PC-3 (cell line): ENCODE results near the gene TARS1. TPM values are rescaled to one million over a fixed set of nuclear protein-coding genes. Genes with fewer than 3 reads are reported as not detected.

Experiments
- ATAC-seq: fragments of 200-7000 bp; cut with Tn5 transposase; 2 replicates; pipeline ENCODE4 v1.9.1; 2020; ENCODE audit warnings: mild to moderate bottlenecking, moderate library complexity
- BruUV-seq: library from RNA; stranded (reverse); fragments of 400-500 nt; replicated peaks from 2 replicates; lab custom pipeline; 2021; lab: Mats Ljungman, UMichigan
- CTCF ChIA-PET: fragments of 300-600 bp; sonication (Branson Sonifier 250); formaldehyde crosslinking; loops from one replicate; lab custom pipeline; 2022; ENCODE audit warnings: antibody characterized with exemption; lab: Charles Lee
- POLR2A ChIA-PET: fragments of 300-600 bp; sonication (Branson Sonifier 250); formaldehyde crosslinking; loops from one replicate; lab custom pipeline; 2022; ENCODE audit warnings: antibody characterized with exemption; ENCODE audit not compliant: unreplicated experiment; lab: Charles Lee
- DNase-seq: peaks from one replicate; pipeline ENCODE4 v3.0.0-alpha.2; 2015
- H2AFZ ChIP-seq: fragments of 300-600 bp; sonication (generic); 2 replicates; pipeline ENCODE4 v1.6.0; 2016; ENCODE audit warnings: antibody characterized with exemption, low read length
- H3F3A ChIP-seq: fragments of 300-600 bp; sonication (generic); one replicate; pipeline ENCODE4 v1.6.0; 2017; ENCODE audit warnings: antibody characterized with exemption, low read length, control low read depth, mild to moderate bottlenecking; ENCODE audit not compliant: unreplicated experiment
- H3K27ac ChIP-seq: fragments of 300-600 bp; sonication (generic); 2 replicates; pipeline ENCODE4 v1.5.1; 2016; ENCODE audit warnings: mild to moderate bottlenecking, low read length
- H3K27me3 ChIP-seq: fragments of 300-600 bp; sonication (generic); 2 replicates; pipeline ENCODE4 v1.6.1; 2016; ENCODE audit warnings: low read length, mixed read lengths
- H3K36me3 ChIP-seq: fragments of 300-600 bp; sonication (generic); 2 replicates; pipeline ENCODE4 v1.6.1; 2016; ENCODE audit warnings: low read depth, mixed run types, low read length, mixed read lengths
- H3K4me1 ChIP-seq: fragments of 300-600 bp; sonication (generic); 2 replicates; pipeline ENCODE4 v1.5.1; 2016; ENCODE audit warnings: low read length; ENCODE audit not compliant: insufficient read depth
- H3K4me2 ChIP-seq: fragments of 300-600 bp; sonication (generic); 2 replicates; pipeline ENCODE4 v1.6.0; 2016; ENCODE audit warnings: low read length
- H3K4me3 ChIP-seq: fragments of 300-600 bp; sonication (generic); 2 replicates; pipeline ENCODE4 v1.5.1; 2016; ENCODE audit warnings: mild to moderate bottlenecking, low read length, mixed read lengths
- H3K79me2 ChIP-seq: fragments of 300-600 bp; sonication (generic); 2 replicates; pipeline ENCODE4 v1.6.1; 2017; ENCODE audit warnings: low read length, mixed read lengths
- H3K9ac ChIP-seq: fragments of 300-600 bp; sonication (generic); 2 replicates; pipeline ENCODE4 v1.6.0; 2016; ENCODE audit warnings: mild to moderate bottlenecking, low read length
- H3K9me2 ChIP-seq: fragments of 300-600 bp; sonication (generic); replicated peaks from 2 replicates; pipeline ENCODE4 v1.6.1; 2016; ENCODE audit warnings: mixed run types, low read length, mixed read lengths
- H3K9me3 ChIP-seq: fragments of 300-600 bp; sonication (generic); 2 replicates; pipeline ENCODE4 v1.6.1; 2016; ENCODE audit warnings: low read length, mixed read lengths
- H4K20me1 ChIP-seq: fragments of 300-600 bp; sonication (generic); 2 replicates; pipeline ENCODE4 v1.6.1; 2016; ENCODE audit warnings: low read length, mixed read lengths
- EZH2 ChIP-seq: fragments of 300-600 bp; sonication (generic); IDR thresholded peaks from one replicate; pipeline ENCODE4 v1.6.1; 2017; ENCODE audit warnings: antibody characterized with exemption, mild to moderate bottlenecking, low read length; ENCODE audit not compliant: unreplicated experiment
- EZH2phosphoT487 ChIP-seq: fragments of 300-600 bp; sonication (generic); IDR thresholded peaks from 2 replicates; pipeline ENCODE4 v1.6.1; 2018; ENCODE audit warnings: mild to moderate bottlenecking, antibody characterized with exemption, low read length, borderline replicate concordance
- intact Hi-C: fragments of 100-400 bp; cut with micrococcal nuclease; formaldehyde crosslinking; loops from 2 replicates; pipeline ENCODE4 v1.9.0; 2023
- total RNA-seq: library from RNA; depleted of rRNA; stranded (reverse); fragments of >200 nt; gene quantifications from 2 replicates; pipeline ENCODE4 v1.2.3, GENCODE V29; 2014
- TF ChIP-seq, protein P1 (sequence below): fragments of 300-600 bp; sonication (generic); conservative IDR thresholded peaks from 2 replicates; pipeline ENCODE4 v1.5.1; 2017; ENCODE audit warnings: antibody characterized with exemption, low read depth, mild to moderate bottlenecking, low read length

Gene TARS1
- total RNA-seq, 1 experiment from 2014 or later: 221 TPM

DNA sequence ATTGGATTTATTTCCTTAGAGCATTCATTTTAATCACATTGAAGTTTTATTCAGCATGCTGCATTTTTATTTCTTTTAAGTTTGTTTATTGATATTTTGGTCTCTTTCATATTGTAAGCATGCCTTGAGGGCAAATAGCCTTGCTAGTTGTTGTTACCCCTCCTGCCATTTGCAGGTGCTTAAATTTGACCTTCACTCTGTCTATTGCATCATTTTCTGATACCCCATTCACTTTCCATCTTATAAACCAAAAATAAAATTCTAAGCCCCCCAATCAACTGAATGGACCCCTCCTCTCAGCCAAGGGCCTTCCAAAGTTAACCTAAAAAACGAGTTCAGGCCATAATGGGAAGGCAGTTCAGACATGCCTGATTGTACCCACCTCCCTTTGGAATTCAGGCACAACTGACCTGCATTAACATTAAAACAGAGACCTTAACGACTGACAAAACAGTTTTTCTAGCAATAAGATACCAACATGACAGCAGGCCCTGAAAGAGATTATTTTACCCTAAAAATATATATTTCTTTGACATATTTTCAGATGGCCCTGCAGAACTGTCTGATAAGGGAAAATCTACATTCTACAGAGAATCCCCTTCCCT, 32.1 kb downstream of the TARS1 start:
- Histone ChIP-seq H2AFZ (no peak overlapping the region), H3K36me3 (peaks cover 48% of the 10 kb centered on the region), H3K4me1 (no peaks in the 10 kb centered on the region), H3K27me3 (no peaks in the 10 kb centered on the region), H3K9ac (no peak overlapping the region), H3K79me2 (no peaks in the 10 kb centered on the region), H3K9me2 (no peaks in the 10 kb centered on the region), H3K27ac (no peak overlapping the region), H3K4me3 (no peak overlapping the region), H3F3A (no peaks in the 10 kb centered on the region), H4K20me1 (no peaks in the 10 kb centered on the region), H3K4me2 (no peak overlapping the region), H3K9me3 (no peaks in the 10 kb centered on the region)
- intact Hi-C loops: no loop called here
- CTCF ChIA-PET: no interaction called here
- no peak for DNase-seq
- ATAC-seq: no peak
- TF ChIP-seq EZH2phosphoT487: no peak
- no peak for TF ChIP-seq EZH2
- TF ChIP-seq, protein P1, sequence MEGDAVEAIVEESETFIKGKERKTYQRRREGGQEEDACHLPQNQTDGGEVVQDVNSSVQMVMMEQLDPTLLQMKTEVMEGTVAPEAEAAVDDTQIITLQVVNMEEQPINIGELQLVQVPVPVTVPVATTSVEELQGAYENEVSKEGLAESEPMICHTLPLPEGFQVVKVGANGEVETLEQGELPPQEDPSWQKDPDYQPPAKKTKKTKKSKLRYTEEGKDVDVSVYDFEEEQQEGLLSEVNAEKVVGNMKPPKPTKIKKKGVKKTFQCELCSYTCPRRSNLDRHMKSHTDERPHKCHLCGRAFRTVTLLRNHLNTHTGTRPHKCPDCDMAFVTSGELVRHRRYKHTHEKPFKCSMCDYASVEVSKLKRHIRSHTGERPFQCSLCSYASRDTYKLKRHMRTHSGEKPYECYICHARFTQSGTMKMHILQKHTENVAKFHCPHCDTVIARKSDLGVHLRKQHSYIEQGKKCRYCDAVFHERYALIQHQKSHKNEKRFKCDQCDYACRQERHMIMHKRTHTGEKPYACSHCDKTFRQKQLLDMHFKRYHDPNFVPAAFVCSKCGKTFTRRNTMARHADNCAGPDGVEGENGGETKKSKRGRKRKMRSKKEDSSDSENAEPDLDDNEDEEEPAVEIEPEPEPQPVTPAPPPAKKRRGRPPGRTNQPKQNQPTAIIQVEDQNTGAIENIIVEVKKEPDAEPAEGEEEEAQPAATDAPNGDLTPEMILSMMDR: no peak
- POLR2A ChIA-PET: no interaction called here
- no TSS peak for BruUV-seq

DNA sequence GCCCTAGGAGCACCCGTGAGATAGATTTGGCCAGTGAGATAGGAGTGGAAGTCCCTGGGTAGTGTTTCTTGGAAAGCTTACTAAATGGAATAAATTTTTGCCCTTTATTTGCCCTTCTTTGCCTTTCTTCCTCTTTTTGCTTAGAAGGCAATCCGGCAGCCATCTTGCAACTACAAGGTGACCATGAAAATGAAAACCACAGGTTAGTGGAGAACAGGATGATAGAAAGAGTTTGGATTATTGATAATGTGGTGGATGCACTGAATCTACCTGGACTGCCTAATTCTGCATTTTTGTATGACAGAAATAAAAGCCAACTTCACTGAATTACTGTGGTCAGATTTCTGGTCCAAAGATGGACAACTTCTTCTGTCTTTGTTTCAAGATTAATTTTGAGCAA, 33.2 kb downstream of the TARS1 start:
- intact Hi-C loops: no loop called here
- H3K27me3 ChIP-seq: no peaks in the 10 kb centered on the region
- H3K9me2 ChIP-seq: no peaks in the 10 kb centered on the region
- ChIA-PET CTCF (no interaction called here), POLR2A (no interaction called here)
- no peaks in the 10 kb centered on the region for H3K4me1 ChIP-seq
- DNase-seq: no peak
- H4K20me1 ChIP-seq: no peaks in the 10 kb centered on the region
- H2AFZ ChIP-seq: no peak overlapping the region
- H3K27ac ChIP-seq: no peak overlapping the region
- no peak overlapping the region for H3K4me2 ChIP-seq
- H3F3A ChIP-seq: no peaks in the 10 kb centered on the region
- no peak overlapping the region for H3K9ac ChIP-seq
- no peaks in the 10 kb centered on the region for H3K9me3 ChIP-seq
- ATAC-seq: no peak
- no peak overlapping the region for H3K4me3 ChIP-seq
- peaks cover 38% of the 10 kb centered on the region; the same call in 1 of the 2 replicates for H3K36me3 ChIP-seq
- BruUV-seq: no TSS peak
- H3K79me2 ChIP-seq: no peaks in the 10 kb centered on the region
- TF ChIP-seq, protein P1: no peak
- no peak for TF ChIP-seq EZH2phosphoT487
- no peak for TF ChIP-seq EZH2

DNA sequence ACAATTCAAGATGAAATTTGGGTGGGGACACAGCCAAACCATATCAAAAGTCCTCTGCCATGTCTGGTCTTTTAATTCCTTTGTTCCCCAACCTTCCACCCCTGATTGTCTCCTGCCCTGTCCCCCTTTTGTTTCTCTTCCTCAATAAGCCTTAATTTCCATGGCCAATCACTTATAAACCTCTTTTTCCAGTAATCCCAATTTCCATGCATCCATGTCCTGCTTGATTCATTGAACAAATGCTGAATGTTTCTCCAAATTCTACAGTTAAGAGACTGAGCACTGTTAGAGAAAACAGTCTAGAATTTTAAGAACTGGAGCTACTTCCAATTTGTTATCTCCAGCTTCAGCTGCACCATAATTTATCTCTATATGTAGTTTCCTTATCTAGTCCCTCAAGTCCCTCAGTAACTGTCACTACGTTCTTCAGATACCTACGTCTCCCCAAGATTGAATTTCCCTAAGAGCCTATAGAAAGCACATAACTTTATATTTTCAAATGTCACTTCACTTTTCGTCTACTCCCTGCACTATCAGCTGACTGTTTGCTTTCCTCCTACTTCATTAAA, 34.2 kb downstream of the TARS1 start:
- DNase-seq: no peak
- ChIA-PET CTCF (no interaction called here), POLR2A (no interaction called here)
- TF ChIP-seq EZH2 (no peak), EZH2phosphoT487 (no peak)
- TF ChIP-seq, protein P1: no peak
- H3K9ac ChIP-seq: no peak overlapping the region
- no peak overlapping the region for H2AFZ ChIP-seq
- peaks cover 31% of the 10 kb centered on the region; the same call in 1 of the 2 replicates for H3K36me3 ChIP-seq
- H3K4me3 ChIP-seq: no peak overlapping the region
- H3K27me3 ChIP-seq: no peaks in the 10 kb centered on the region
- no peaks in the 10 kb centered on the region for H4K20me1 ChIP-seq
- H3K9me2 ChIP-seq: no peaks in the 10 kb centered on the region
- no peaks in the 10 kb centered on the region for H3K4me1 ChIP-seq
- no peaks in the 10 kb centered on the region for H3F3A ChIP-seq
- intact Hi-C loops: no loop called here
- no peaks in the 10 kb centered on the region for H3K9me3 ChIP-seq
- no peak overlapping the region for H3K4me2 ChIP-seq
- no peak overlapping the region for H3K27ac ChIP-seq
- no peaks in the 10 kb centered on the region for H3K79me2 ChIP-seq
- no peak for ATAC-seq
- BruUV-seq: no TSS peak
